HepG2 (cell line): ENCODE results near the gene SPRED3. TPM values are rescaled to one million over a fixed set of nuclear protein-coding genes. Genes with fewer than 3 reads are reported as not detected.

Experiments
- ATAC-seq: fragments of 200-7000 bp; cut with Tn5 transposase; 3 replicates; pipeline ENCODE4 v1.9.1; 2020; ENCODE audit warnings: mild to moderate bottlenecking, moderate library complexity
- BruUV-seq: library from RNA; stranded (reverse); fragments of 400-500 nt; replicated peaks from 2 replicates; lab custom pipeline; 2021; lab: Mats Ljungman, UMichigan
- CTCF ChIA-PET: fragments of 300-600 bp; formaldehyde crosslinking; extraction: SDS; loops from one replicate; lab custom pipeline; 2021; ENCODE audit warnings: low total read pairs, inconsistent platforms, low intra/inter-chr PET ratio; lab: Yijun Ruan, JAX
- POLR2A ChIA-PET: fragments of 350-600 bp; sonication (Branson Sonifier 250); formaldehyde crosslinking; loops from one replicate; lab custom pipeline; 2020; ENCODE audit warnings: antibody characterized with exemption, inconsistent platforms; lab: Yijun Ruan, JAX
- DNase-seq: peaks from one replicate; pipeline ENCODE4 v3.0.0-alpha.2; 2015; ENCODE audit warnings: low spot score
- FAIRE-seq: peaks from 3 replicates; lab custom pipeline; 2011; peaks lifted over from hg19 to GRCh38; lab: Jason Lieb, UNC
- H2AFZ ChIP-seq: one replicate; pipeline ENCODE4 v1.6.1; 2011; ENCODE audit warnings: low read length, inconsistent platforms
- H3K27ac ChIP-seq: fragments of 300-600 bp; 3 replicates; pipeline ENCODE4 v1.8.0; 2011; ENCODE audit warnings: mixed run types, mild to moderate bottlenecking, mixed read lengths, low read length, inconsistent platforms; ENCODE audit not compliant: insufficient read depth; ENCODE audit errors: extremely low read length
- H3K27me3 ChIP-seq, 2 experiments: fragments of 200-600 bp in 1 of 2; 2 replicates in 1 of 2; 3 replicates in 1 of 2; pipeline versions ENCODE4 v1.6.0 to v1.8.0; 2011; ENCODE audit warnings: low read length in 2 of 2, mild to moderate bottlenecking in 2 of 2, moderate library complexity in 2 of 2, inconsistent platforms in 1 of 2; ENCODE audit not compliant: insufficient read depth in 2 of 2, control insufficient read depth in 1 of 2
- H3K36me3 ChIP-seq, 2 experiments: fragments of 200-600 bp in 1 of 2; replicated peaks in 1 of 2; 2 replicates in 1 of 2; 3 replicates in 1 of 2; pipeline versions ENCODE4 v1.5.1 to v1.8.0; 2011; ENCODE audit warnings: low read length in 2 of 2, inconsistent platforms in 1 of 2; ENCODE audit not compliant: insufficient read depth in 2 of 2, control insufficient read depth in 1 of 2
- H3K4me1 ChIP-seq: 2 replicates; pipeline ENCODE4 v1.5.1; 2012; ENCODE audit warnings: low read length, inconsistent platforms; ENCODE audit not compliant: insufficient read depth
- H3K4me2 ChIP-seq: 2 replicates; pipeline ENCODE4 v1.6.0; 2011; ENCODE audit warnings: low read depth, low read length, inconsistent platforms
- H3K4me3 ChIP-seq, 3 experiments: fragments of 200-600 bp in 1 of 3; sonication (generic), shearing (Covaris generic) in 1 of 3; replicated peaks in 1 of 3; 2 replicates each; pipeline ENCODE4 v1.5.1; 2011 to 2016; ENCODE audit warnings: low read length in 3 of 3, inconsistent platforms in 2 of 3, low read depth in 2 of 3, mild to moderate bottlenecking in 2 of 3, control low read depth in 1 of 3, mixed read lengths in 1 of 3; ENCODE audit not compliant: insufficient read depth in 1 of 3
- H3K79me2 ChIP-seq: one replicate; pipeline ENCODE4 v1.6.1; 2011; ENCODE audit warnings: low read length, inconsistent platforms; ENCODE audit not compliant: insufficient read depth
- H3K9ac ChIP-seq: 2 replicates; pipeline ENCODE4 v1.6.0; 2011; ENCODE audit warnings: mild to moderate bottlenecking, low read depth, low read length, inconsistent platforms; ENCODE audit not compliant: insufficient read depth
- H3K9me3 ChIP-seq: 2 replicates; pipeline ENCODE4 v1.5.1; 2012; ENCODE audit warnings: mild to moderate bottlenecking, low read length
- H4K20me1 ChIP-seq: 2 replicates; pipeline ENCODE4 v1.6.0; 2011; ENCODE audit warnings: inconsistent platforms, mild to moderate bottlenecking, low read length, moderate library complexity; ENCODE audit not compliant: insufficient read depth
- SP1 ChIP-seq, 2 experiments: fragments of 450-650 bp in 1 of 2; sonication (generic) in 1 of 2; formaldehyde crosslinking in 1 of 2; IDR thresholded peaks; 2 replicates each; pipeline versions ENCODE4 v1.4.0 to v1.6.1; 2016 to 2020; ENCODE audit warnings: missing genetic modification reagents in 1 of 2
- TP53 ChIP-seq: sonication (generic); formaldehyde crosslinking; conservative IDR thresholded peaks from 2 replicates; pipeline ENCODE4 v1.4.0; 2020; ENCODE audit warnings: missing genetic modification reagents
- ZNF546 ChIP-seq: sonication (generic); formaldehyde crosslinking; conservative IDR thresholded peaks from 2 replicates; pipeline ENCODE4 v1.8.1; 2023; ENCODE audit warnings: mild to moderate bottlenecking, missing genetic modification reagents
- ZNF562 ChIP-seq: sonication (generic); formaldehyde crosslinking; IDR thresholded peaks from 2 replicates; pipeline ENCODE4 v1.8.0; 2022; ENCODE audit warnings: missing genetic modification reagents, borderline replicate concordance
- ZNF607 ChIP-seq: sonication (generic); formaldehyde crosslinking; IDR thresholded peaks from 2 replicates; pipeline ENCODE4 v1.5.1; 2020; ENCODE audit warnings: missing genetic modification reagents, mild to moderate bottlenecking, borderline replicate concordance
- WGBS: methylation state at CpG from one replicate; pipeline ENCODE4 v1.1.6; 2017; ENCODE audit warnings: low lambda C conversion rate; 5-methylcytosine and 5-hydroxymethylcytosine counted together
- in situ Hi-C: cut with HindIII; loops from 2 replicates; pipeline ENCODE4 v1.10.0; 2017; ENCODE audit warnings: low pct_unique_long_range_greater_than_20kb; ENCODE audit not compliant: extremely low pct_ligation_motif_present
- intact Hi-C: fragments of 100-400 bp; cut with micrococcal nuclease; formaldehyde crosslinking; loops from one replicate; pipeline ENCODE4 v1.10.0; 2022; ENCODE audit not compliant: unreplicated experiment
- polyA plus RNA-seq, 8 experiments: library from polyadenylated mRNA; depleted of rRNA in 3 of 8; stranded (reverse) in 7 of 8; unstranded in 1 of 8; fragments of >200 nt; fragmentation: Illumina TruSeq in 4 of 8; extraction: Trizol in 4 of 8; gene quantifications; 2 replicates each; pipeline versions ENCODE4 v1.2.1 to v1.2.3, GENCODE V29; 2011 to 2016; ENCODE audit warnings: low read depth in 4 of 8, missing spikeins in 1 of 8, mixed read lengths in 1 of 8; ENCODE audit not compliant: insufficient read depth in 1 of 8
- total RNA-seq, 5 experiments: library from RNA; depleted of rRNA; stranded (reverse); fragments of >200 nt; fragmentation: Illumina TruSeq; extraction: Trizol; gene quantifications; 2 replicates each; pipeline ENCODE4 v1.2.3, GENCODE V29; 2016; ENCODE audit warnings: low read depth in 1 of 5
- TF ChIP-seq, protein P1 (sequence below): sonication (generic); formaldehyde crosslinking; IDR thresholded peaks from 2 replicates; pipeline ENCODE4 v1.4.0; 2020; ENCODE audit warnings: missing genetic modification reagents
- TF ChIP-seq, protein P2 (sequence below): sonication (generic); formaldehyde crosslinking; IDR thresholded peaks from 2 replicates; pipeline ENCODE4 v1.5.0; 2020; ENCODE audit warnings: missing genetic modification reagents, mild to moderate bottlenecking, borderline replicate concordance
- TF ChIP-seq, protein P3 (sequence below): sonication (generic); formaldehyde crosslinking; IDR thresholded peaks from 2 replicates; pipeline ENCODE4 v1.4.0; 2020; ENCODE audit warnings: missing genetic modification reagents
- TF ChIP-seq, protein P4 (sequence below): sonication (generic); formaldehyde crosslinking; IDR thresholded peaks from 2 replicates; pipeline ENCODE4 v1.5.0; 2020; ENCODE audit warnings: mild to moderate bottlenecking, missing genetic modification reagents

The SPRED3 gene
- total and polyA plus RNA-seq, 2 of the 13 experiments (the other 11 are each of a cell fraction or from before 2014, with no cell fraction given), result 0.15 to 0.17 TPM

DNA sequence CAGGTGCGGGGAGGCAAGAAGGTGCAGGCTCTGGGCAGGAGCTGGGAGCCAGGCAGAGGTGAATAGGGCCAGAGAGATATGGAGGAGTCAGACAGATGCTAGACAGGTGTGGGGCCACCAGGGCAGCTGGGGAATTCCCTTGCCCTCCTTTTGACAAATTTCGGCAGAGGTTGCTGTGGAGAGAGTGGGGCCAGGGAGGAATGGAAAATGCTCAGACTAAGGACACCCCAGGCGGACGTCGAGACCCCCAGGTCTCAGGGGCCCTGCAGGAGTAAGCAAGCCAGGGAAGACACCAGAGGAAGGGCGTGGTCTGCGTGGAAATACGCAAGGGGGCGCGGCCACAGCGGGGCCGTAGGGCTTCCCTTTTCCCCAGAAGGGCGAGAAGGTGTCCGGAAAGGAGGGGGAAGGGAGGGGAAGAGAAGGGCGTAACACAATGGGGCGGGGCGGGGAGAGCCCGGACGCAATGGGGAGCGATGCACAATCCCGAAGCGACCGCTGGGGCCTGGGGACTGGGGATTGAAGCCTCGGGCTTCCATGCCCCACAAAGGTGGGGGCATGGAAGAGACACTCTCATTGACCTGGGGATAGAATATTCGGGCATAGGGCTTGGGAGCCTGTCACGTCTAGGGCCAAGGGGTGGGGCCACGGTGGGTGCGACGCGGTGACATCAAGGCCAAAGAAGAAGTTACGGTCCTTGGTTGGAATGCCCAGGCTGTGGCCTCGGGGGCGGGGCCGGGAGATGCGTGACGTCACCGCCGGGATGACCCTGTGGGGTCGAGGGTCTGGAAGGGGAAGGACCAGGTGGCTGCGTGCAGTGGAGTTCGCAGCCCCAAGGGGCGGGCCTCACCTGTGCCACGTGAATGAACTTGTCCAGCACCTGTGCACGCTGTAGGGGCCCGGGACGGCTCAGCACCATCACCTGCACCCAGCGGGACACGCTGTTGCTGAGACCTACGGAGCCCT, 29.3 kb downstream of the SPRED3 start (continued):
- TF ChIP-seq, protein P1, sequence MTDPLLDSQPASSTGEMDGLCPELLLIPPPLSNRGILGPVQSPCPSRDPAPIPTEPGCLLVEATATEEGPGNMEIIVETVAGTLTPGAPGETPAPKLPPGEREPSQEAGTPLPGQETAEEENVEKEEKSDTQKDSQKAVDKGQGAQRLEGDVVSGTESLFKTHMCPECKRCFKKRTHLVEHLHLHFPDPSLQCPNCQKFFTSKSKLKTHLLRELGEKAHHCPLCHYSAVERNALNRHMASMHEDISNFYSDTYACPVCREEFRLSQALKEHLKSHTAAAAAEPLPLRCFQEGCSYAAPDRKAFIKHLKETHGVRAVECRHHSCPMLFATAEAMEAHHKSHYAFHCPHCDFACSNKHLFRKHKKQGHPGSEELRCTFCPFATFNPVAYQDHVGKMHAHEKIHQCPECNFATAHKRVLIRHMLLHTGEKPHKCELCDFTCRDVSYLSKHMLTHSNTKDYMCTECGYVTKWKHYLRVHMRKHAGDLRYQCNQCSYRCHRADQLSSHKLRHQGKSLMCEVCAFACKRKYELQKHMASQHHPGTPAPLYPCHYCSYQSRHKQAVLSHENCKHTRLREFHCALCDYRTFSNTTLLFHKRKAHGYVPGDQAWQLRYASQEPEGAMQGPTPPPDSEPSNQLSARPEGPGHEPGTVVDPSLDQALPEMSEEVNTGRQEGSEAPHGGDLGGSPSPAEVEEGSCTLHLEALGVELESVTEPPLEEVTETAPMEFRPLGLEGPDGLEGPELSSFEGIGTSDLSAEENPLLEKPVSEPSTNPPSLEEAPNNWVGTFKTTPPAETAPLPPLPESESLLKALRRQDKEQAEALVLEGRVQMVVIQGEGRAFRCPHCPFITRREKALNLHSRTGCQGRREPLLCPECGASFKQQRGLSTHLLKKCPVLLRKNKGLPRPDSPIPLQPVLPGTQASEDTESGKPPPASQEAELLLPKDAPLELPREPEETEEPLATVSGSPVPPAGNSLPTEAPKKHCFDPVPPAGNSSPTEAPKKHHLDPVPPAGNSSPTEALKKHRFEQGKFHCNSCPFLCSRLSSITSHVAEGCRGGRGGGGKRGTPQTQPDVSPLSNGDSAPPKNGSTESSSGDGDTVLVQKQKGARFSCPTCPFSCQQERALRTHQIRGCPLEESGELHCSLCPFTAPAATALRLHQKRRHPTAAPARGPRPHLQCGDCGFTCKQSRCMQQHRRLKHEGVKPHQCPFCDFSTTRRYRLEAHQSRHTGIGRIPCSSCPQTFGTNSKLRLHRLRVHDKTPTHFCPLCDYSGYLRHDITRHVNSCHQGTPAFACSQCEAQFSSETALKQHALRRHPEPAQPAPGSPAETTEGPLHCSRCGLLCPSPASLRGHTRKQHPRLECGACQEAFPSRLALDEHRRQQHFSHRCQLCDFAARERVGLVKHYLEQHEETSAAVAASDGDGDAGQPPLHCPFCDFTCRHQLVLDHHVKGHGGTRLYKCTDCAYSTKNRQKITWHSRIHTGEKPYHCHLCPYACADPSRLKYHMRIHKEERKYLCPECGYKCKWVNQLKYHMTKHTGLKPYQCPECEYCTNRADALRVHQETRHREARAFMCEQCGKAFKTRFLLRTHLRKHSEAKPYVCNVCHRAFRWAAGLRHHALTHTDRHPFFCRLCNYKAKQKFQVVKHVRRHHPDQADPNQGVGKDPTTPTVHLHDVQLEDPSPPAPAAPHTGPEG, result no peak

DNA sequence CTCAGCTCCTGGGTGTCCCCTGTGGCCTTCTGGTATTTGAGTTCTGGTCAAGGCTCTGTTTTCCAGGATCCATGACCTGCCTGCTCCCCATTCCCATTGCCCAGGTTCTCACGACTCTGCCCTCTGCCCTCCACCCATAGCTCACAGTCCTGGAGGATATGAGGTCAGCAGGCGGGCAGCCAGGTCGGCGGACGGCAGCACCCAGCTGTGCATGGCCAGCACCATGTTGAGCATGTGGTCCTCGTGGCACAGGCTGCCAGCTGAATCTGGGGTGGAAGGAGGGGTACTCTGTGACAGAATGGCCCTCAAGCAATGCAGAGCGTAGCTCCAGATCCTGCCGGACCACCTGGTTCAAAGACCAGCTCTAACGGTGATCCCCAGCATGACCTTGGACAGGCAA, 32.4 kb downstream of the SPRED3 start:
- Histone ChIP-seq H3K9ac (no peak overlapping the region), H3K4me1 (no peaks in the 10 kb centered on the region), H3K36me3 (no peaks in the 10 kb centered on the region), H4K20me1 (no peaks in the 10 kb centered on the region), H3K79me2 (no peaks in the 10 kb centered on the region), H3K4me3 (no peak overlapping the region), H3K4me2 (no peak overlapping the region), H2AFZ (no peak overlapping the region), H3K9me3 (no peaks in the 10 kb centered on the region), H3K27ac (no peak overlapping the region), H3K27me3 (peaks cover 3 to 40% of the 10 kb centered on the region in 2 experiments; a peak in 4 of 5 replicates)
- FAIRE-seq (no peak), DNase-seq (no peak), ATAC-seq (no peak)
- 33% methylated on average over 8 of the region's 9 CpGs for WGBS
- intact Hi-C loops, result no loop called here
- BruUV-seq, result no TSS peak
- ChIA-PET CTCF (no interaction called here), POLR2A (no interaction called here)
- in situ Hi-C loops, result no loop called here
- TF ChIP-seq, protein P2, sequence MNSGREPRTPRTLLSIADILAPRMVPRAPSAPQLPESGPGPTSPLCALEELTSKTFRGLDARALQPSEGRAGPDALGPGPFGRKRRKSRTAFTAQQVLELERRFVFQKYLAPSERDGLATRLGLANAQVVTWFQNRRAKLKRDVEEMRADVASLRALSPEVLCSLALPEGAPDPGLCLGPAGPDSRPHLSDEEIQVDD (CRISPR knock-in tag), result no peak
- TF ChIP-seq ZNF562 (CRISPR knock-in tag) (no peak), TP53 (CRISPR knock-in tag) (no peak), ZNF546 (CRISPR knock-in tag) (no peak), ZNF607 (CRISPR knock-in tag) (no peak), SP1 (IDR thresholded peaks at IDR 0.05) (no peak), SP1 (CRISPR knock-in tag; IDR thresholded peaks at IDR 0.05) (no peak)
- TF ChIP-seq, protein P3, sequence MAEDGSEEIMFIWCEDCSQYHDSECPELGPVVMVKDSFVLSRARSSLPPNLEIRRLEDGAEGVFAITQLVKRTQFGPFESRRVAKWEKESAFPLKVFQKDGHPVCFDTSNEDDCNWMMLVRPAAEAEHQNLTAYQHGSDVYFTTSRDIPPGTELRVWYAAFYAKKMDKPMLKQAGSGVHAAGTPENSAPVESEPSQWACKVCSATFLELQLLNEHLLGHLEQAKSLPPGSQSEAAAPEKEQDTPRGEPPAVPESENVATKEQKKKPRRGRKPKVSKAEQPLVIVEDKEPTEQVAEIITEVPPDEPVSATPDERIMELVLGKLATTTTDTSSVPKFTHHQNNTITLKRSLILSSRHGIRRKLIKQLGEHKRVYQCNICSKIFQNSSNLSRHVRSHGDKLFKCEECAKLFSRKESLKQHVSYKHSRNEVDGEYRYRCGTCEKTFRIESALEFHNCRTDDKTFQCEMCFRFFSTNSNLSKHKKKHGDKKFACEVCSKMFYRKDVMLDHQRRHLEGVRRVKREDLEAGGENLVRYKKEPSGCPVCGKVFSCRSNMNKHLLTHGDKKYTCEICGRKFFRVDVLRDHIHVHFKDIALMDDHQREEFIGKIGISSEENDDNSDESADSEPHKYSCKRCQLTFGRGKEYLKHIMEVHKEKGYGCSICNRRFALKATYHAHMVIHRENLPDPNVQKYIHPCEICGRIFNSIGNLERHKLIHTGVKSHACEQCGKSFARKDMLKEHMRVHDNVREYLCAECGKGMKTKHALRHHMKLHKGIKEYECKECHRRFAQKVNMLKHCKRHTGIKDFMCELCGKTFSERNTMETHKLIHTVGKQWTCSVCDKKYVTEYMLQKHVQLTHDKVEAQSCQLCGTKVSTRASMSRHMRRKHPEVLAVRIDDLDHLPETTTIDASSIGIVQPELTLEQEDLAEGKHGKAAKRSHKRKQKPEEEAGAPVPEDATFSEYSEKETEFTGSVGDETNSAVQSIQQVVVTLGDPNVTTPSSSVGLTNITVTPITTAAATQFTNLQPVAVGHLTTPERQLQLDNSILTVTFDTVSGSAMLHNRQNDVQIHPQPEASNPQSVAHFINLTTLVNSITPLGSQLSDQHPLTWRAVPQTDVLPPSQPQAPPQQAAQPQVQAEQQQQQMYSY (CRISPR knock-in tag), result no peak
- TF ChIP-seq, protein P4, sequence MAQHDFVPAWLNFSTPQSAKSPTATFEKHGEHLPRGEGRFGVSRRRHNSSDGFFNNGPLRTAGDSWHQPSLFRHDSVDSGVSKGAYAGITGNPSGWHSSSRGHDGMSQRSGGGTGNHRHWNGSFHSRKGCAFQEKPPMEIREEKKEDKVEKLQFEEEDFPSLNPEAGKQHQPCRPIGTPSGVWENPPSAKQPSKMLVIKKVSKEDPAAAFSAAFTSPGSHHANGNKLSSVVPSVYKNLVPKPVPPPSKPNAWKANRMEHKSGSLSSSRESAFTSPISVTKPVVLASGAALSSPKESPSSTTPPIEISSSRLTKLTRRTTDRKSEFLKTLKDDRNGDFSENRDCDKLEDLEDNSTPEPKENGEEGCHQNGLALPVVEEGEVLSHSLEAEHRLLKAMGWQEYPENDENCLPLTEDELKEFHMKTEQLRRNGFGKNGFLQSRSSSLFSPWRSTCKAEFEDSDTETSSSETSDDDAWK (CRISPR knock-in tag), result no peak
